ENCODE results near the gene SH2B3. TPM values are rescaled to one million over a fixed set of nuclear protein-coding genes. Genes with fewer than 3 reads are reported as not detected.

Gene SH2B3
- total and polyA plus RNA-seq, 12 donors, result 9.9 to 61.4 (median 38.1) TPM

DNA sequence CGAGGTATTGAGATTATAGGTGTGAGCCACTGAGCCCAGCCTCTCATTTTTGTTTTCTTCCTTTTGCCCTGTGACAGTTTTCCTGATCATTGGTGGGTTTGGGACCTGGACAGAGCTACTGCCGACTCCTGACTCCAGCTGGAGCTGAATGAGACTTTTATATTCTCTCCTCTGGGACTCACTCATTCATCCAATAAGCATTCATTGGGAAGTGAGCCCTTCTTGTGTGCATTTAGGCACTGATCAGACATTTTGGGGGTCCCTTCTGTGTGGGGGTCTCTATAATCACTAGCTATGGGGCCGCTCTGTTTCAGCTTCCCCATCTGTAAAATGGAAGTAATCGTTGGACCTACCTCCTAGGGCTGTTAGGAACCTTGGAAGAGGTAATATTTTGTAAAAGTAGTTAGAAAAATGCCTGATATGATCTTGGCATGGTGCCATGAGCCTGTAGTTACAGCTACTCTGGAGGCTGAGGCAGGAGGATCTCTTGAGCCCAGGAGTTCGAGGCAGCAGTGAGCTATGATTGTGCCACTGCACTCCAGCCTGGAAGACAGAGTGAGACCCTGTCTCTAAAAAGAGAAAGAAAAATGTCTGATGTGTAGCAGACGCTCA is 7.2 kb downstream of the SH2B3 start:
- intact Hi-C loops (cut with DNase I), result no loop called here
- H3K36me3 ChIP-seq, result peaks cover 0 to 32% (median 12%) of the 10 kb centered on the region in 9 donors
- WGBS, 2 donors, result 48 to 56% methylated on average over 6 of the region's 6 CpGs
- H3K4me3 ChIP-seq, result no peak overlapping the region
- TF ChIP-seq, protein P1, sequence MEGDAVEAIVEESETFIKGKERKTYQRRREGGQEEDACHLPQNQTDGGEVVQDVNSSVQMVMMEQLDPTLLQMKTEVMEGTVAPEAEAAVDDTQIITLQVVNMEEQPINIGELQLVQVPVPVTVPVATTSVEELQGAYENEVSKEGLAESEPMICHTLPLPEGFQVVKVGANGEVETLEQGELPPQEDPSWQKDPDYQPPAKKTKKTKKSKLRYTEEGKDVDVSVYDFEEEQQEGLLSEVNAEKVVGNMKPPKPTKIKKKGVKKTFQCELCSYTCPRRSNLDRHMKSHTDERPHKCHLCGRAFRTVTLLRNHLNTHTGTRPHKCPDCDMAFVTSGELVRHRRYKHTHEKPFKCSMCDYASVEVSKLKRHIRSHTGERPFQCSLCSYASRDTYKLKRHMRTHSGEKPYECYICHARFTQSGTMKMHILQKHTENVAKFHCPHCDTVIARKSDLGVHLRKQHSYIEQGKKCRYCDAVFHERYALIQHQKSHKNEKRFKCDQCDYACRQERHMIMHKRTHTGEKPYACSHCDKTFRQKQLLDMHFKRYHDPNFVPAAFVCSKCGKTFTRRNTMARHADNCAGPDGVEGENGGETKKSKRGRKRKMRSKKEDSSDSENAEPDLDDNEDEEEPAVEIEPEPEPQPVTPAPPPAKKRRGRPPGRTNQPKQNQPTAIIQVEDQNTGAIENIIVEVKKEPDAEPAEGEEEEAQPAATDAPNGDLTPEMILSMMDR (IDR thresholded peaks at IDR 0.05), result no peak
- DNase-seq (no peak), ATAC-seq (no peak)
- H3K27ac ChIP-seq, result peak overlapping the region; percentile 83 to 100 (median 98)
- H3K9me3 ChIP-seq, result no peaks in the 10 kb centered on the region
- peaks cover 52 to 99% (median 86%) of the 10 kb centered on the region in 9 donors for H3K4me1 ChIP-seq
- no peaks in the 10 kb centered on the region for H3K27me3 ChIP-seq

DNA sequence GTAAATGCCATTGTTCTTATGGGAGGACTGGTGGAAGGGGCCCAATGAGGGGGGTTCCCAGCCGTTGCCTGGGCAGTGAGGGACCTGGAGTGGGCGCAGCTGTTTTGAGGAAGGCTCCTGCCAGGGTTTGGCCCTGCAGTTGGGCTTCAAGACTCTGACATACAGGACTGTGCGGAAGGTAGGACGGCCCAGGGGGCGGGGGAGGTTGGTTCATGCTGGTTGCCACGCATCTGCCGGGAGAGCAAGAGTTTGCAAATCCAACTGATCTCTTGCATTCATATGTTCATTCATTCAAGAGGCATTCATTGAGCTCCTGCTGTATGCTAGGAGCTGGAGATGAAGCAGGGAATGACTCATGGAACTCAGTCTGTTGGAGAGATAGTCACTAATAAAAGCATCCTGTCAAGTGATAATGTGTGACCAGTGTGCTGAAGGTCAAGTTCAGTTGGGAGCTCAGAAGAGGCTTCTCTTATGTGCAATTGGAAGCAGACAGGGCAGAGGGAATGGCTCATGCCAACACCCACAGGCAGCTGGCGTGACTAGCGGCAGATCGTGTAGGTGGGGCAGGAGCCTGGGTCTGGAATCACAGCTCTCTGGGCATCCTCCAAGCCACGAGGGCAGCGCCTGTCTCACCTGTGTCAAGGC is 7.8 kb downstream of the SH2B3 start:
- TF ChIP-seq, protein P1 (IDR thresholded peaks at IDR 0.05), result no peak
- Histone ChIP-seq H3K27ac (peak overlapping the region; percentile 32 to 100 (median 98)), H3K36me3 (peaks cover 0 to 36% (median 13%) of the 10 kb centered on the region in 9 donors), H3K4me3 (no peak overlapping the region), H3K27me3 (no peaks in the 10 kb centered on the region), H3K4me1 (peaks cover 48 to 94% (median 80%) of the 10 kb centered on the region in 9 donors), H3K9me3 (no peaks in the 10 kb centered on the region)
- intact Hi-C loops (cut with DNase I), result no loop called here
- DNase-seq (peak; percentile 57 to 59), ATAC-seq (peak in 7 of 8 donors; percentile 6 to 61 (median 45))
- WGBS, 2 donors, result 57 to 62% methylated on average over 12 of the region's 12 CpGs

DNA sequence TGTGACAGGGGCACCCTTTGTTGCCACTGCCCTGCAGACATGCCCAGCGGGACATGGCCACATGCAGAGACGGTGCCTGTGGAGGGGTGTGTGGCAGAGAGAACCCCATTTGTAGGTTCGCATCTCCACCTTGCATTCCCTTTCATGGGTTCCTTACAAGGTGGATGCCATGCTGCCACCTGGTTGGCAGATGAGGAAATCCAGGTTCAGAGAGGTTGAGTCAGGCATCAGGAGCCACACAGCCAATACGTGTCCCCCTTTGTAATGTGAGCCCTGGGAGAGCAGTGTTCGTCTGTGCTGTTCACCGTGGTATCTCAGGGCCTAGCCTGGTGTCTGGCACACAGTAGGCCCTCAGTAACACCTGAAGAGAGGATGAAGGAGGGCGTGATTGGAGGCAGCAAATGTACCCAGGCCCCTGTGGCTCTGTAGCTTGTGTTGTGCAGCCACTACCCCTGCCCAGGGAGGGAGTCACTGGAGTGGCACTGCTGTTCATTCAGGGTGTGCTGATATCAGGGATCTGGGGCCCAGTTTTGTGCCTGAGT is 9.1 kb downstream of the SH2B3 start:
- Histone ChIP-seq H3K36me3 (peaks cover 0 to 46% (median 18%) of the 10 kb centered on the region in 9 donors), H3K4me1 (peaks cover 35 to 91% (median 67%) of the 10 kb centered on the region in 9 donors), H3K9me3 (no peaks in the 10 kb centered on the region), H3K27ac (peak overlapping the region in 9 of 10 donors; percentile 8 to 99 (median 98)), H3K4me3 (no peak overlapping the region), H3K27me3 (no peaks in the 10 kb centered on the region)
- no peak for ATAC-seq
- WGBS, 2 donors, result 91 to 93% methylated on average over 7 of the region's 7 CpGs
- TF ChIP-seq, protein P1 (IDR thresholded peaks at IDR 0.05), result no peak
- DNase-seq, result no peak
- intact Hi-C loops (cut with DNase I), result no loop called here

DNA sequence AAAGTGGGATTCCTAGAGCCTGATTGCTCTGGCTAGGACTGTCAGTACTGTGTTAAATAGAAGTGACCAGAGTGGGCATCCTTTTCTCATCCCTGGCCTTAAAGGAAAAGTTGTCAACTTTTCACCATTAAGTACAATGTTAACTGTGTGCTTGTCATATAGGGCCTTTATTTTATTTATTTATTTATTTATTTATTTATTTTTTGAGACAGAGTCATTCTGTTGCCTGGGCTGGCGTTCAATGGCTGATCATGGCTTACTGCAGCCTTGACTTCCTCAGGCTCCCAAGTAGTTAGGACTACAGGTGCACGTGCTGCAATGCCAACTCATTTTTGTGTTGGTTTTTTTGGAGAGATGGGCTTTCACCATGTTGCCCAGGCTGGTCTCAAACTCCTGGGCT is 11.6 kb downstream of the SH2B3 start:
- H3K27ac ChIP-seq, result peak overlapping the region in 4 of 10 donors; percentile 10 to 51 (median 22)
- H3K4me3 ChIP-seq, result no peak overlapping the region
- no peak for ATAC-seq
- peaks cover 0 to 72% (median 30%) of the 10 kb centered on the region in 9 donors for H3K36me3 ChIP-seq
- H3K4me1 ChIP-seq, result peaks cover 10 to 90% (median 56%) of the 10 kb centered on the region in 9 donors
- intact Hi-C loops (cut with DNase I), result no loop called here
- TF ChIP-seq, protein P1 (IDR thresholded peaks at IDR 0.05), result no peak
- no peaks in the 10 kb centered on the region for H3K27me3 ChIP-seq
- DNase-seq, result no peak
- WGBS, 2 donors, result 83 to 91% methylated on average over 2 of the region's 2 CpGs
- H3K9me3 ChIP-seq, result no peaks in the 10 kb centered on the region

All from heart right ventricle (tissue), 16 donors.